AG04450 (cell line): ENCODE data around the gene BTBD9. TPM values are rescaled to one million over a fixed set of nuclear protein-coding genes. Genes with fewer than 3 reads are reported as not detected.

Source experiments
- CTCF ChIA-PET: fragments of 300-600, 350-600 bp; formaldehyde crosslinking; extraction: SDS; loops from one replicate; lab custom pipeline; 2022; ENCODE audit warnings: antibody characterized with exemption, inconsistent platforms; lab: Charles Lee
- POLR2A ChIA-PET: fragments of 350-600 bp; formaldehyde crosslinking; extraction: SDS; loops from one replicate; lab custom pipeline; 2021; ENCODE audit warnings: antibody characterized with exemption, inconsistent platforms; lab: Yijun Ruan, JAX
- DNase-seq: peaks from one replicate; pipeline ENCODE4 v3.0.0-alpha.2; 2011; ENCODE audit warnings: low read depth, low spot score
- H3K27ac ChIP-seq: one replicate; pipeline ENCODE4 v1.5.1; 2012; ENCODE audit warnings: low read depth, low read length, control low read depth
- H3K27me3 ChIP-seq: one replicate; pipeline ENCODE4 v1.6.0; 2012; ENCODE audit warnings: low read length; ENCODE audit not compliant: control insufficient read depth, insufficient read depth
- H3K4me3 ChIP-seq: 2 replicates; pipeline ENCODE4 v1.5.1; 2011; ENCODE audit warnings: mild to moderate bottlenecking, low read depth, low read length, control low read depth
- H3K9me3 ChIP-seq: 2 replicates; pipeline ENCODE4 v1.5.1; 2012; ENCODE audit warnings: low read length; ENCODE audit not compliant: control insufficient read depth, insufficient read depth
- polyA plus RNA-seq: library from polyadenylated mRNA; depleted of rRNA; stranded (reverse); fragments of >200 nt; gene quantifications from 2 replicates; pipeline ENCODE4 v1.2.3, GENCODE V29; 2011
- TF ChIP-seq, protein P1 (sequence below): IDR thresholded peaks from 2 replicates; pipeline ENCODE4 v1.5.1; 2011; ENCODE audit warnings: low read depth, low read length, control low read depth, inconsistent platforms

The BTBD9 gene
- polyA plus RNA-seq, 1 experiment: 7.2 TPM

DNA sequence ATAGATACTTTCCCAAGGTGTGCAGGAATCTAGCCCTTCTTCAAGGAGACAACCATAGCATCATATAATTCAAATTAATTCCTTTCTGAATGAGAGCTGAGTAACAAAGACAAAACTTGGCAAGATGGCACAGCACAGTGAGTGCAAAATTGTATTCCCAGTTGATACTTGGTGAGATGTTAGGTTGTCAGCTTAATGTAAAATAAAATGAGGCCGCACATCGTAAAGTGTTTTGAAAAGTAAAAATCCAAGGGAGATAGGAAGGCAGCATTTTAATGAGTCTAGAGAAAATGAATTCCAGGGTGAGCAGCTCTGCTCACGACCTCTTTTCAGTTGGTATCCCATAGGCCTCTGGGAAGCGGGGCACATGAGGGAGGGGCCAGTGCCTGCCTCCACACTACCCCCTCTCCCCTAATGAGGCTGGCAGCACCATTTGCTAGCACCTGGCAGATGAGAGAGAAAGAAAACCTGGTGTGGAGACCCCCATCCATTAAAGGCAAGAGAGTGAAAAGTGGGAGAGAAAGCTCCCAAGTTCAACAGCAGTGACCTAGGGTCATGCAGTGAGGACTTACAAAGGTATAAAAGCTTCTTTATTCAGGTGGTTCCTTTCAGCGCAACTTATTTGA is 158.4 kb downstream of the BTBD9 start:
- ChIA-PET POLR2A (no interaction called here), CTCF (interaction anchor here (1.4 to 3.4 kb wide), 3 partner anchors 13 to 447 kb away, joined by 4 to 22 read pairs (median 5); no protein-coding TSS in a partner anchor)
- Histone ChIP-seq H3K9me3 (peaks cover 3% of the 10 kb centered on the region; the same call in 1 of the 2 replicates), H3K27ac (no peak overlapping the region), H3K4me3 (no peak overlapping the region), H3K27me3 (no peaks in the 10 kb centered on the region)
- TF ChIP-seq, protein P1, sequence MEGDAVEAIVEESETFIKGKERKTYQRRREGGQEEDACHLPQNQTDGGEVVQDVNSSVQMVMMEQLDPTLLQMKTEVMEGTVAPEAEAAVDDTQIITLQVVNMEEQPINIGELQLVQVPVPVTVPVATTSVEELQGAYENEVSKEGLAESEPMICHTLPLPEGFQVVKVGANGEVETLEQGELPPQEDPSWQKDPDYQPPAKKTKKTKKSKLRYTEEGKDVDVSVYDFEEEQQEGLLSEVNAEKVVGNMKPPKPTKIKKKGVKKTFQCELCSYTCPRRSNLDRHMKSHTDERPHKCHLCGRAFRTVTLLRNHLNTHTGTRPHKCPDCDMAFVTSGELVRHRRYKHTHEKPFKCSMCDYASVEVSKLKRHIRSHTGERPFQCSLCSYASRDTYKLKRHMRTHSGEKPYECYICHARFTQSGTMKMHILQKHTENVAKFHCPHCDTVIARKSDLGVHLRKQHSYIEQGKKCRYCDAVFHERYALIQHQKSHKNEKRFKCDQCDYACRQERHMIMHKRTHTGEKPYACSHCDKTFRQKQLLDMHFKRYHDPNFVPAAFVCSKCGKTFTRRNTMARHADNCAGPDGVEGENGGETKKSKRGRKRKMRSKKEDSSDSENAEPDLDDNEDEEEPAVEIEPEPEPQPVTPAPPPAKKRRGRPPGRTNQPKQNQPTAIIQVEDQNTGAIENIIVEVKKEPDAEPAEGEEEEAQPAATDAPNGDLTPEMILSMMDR: no peak
- no peak for DNase-seq

DNA sequence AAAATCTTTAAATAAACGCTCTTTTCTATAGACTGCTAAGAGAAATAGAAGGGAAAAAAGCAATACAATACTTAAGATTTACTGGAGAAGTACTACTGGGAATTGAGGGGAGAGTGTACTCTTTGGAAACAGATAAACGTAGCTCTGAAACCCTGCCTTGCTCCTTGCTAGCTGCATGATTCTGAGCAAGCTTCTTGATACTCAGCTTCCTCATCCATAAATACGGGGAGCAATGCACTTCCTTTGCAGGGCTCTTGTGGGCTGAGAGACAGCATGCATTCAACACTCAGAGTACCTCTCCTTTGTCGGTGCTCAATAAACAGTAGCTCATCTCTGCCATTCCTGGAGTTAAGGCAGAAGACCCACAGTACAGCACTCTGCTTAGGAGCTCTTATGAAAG is 159.7 kb downstream of the BTBD9 start:
- ChIA-PET POLR2A (no interaction called here), CTCF (interaction anchor here (1.4 kb wide), 1 partner anchor 445 kb away, joined by 4 read pairs; no protein-coding TSS in a partner anchor)
- no peak overlapping the region for H3K4me3 ChIP-seq
- no peak overlapping the region for H3K27ac ChIP-seq
- TF ChIP-seq, protein P1: no peak
- no peaks in the 10 kb centered on the region for H3K27me3 ChIP-seq
- no peaks in the 10 kb centered on the region for H3K9me3 ChIP-seq
- DNase-seq: no peak

DNA sequence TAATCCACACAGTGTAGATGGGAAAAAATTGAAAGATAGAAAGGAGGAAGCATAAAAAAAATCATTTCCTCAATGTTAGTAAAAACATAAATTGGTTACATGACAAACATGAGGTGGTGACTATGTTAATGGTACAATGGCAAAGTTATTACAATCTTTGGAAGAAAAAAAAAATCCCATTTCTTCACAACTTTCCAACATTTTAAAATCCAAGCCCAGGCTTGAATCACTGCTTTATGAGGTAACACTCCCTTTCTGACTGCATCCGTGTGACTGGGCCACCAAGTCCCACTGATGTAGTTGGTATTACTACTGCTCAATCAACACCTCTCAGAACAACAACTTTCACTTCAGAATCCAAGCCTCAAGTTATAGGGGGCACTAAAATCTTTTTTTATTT is 160.4 kb downstream of the BTBD9 start:
- Histone ChIP-seq H3K27ac (no peak overlapping the region), H3K9me3 (no peaks in the 10 kb centered on the region), H3K4me3 (no peak overlapping the region), H3K27me3 (no peaks in the 10 kb centered on the region)
- POLR2A ChIA-PET: no interaction called here
- TF ChIP-seq, protein P1: no peak
- CTCF ChIA-PET: no interaction called here
- DNase-seq: no peak

DNA sequence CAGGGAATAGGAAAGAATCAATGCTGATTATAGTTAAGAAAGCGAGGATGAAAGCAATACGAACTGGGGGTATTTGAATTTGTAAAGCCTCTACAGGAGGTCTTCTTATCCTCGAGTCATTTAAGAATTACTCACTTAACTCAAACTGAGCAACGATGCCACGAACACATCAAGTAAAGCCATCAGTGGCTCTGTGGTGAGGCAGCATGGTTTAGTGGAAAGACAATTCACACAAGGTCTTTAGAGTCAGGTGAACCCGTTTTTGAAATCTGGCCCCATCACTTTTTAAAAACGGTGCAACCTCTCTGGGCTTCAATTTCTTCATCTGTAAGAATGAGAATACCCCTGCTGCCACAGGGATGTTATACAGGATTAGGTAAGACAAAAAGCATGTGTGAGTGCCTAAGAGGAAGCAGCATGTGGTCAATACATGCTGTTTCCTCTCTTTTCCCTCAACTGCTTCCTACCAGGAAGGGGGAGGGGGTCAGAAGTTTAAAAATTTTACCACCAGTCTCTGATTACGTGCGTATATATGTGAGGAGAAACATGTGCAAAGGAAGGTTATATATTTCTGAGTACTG is 162.0 kb downstream of the BTBD9 start:
- H3K27ac ChIP-seq: no peak overlapping the region
- ChIA-PET POLR2A (no interaction called here), CTCF (interaction anchor here (1.0 kb wide), 1 partner anchor 16 kb away, joined by 6 read pairs; no protein-coding TSS in a partner anchor)
- TF ChIP-seq, protein P1: no peak
- no peak overlapping the region for H3K4me3 ChIP-seq
- DNase-seq: no peak
- no peaks in the 10 kb centered on the region for H3K27me3 ChIP-seq
- no peaks in the 10 kb centered on the region for H3K9me3 ChIP-seq

DNA sequence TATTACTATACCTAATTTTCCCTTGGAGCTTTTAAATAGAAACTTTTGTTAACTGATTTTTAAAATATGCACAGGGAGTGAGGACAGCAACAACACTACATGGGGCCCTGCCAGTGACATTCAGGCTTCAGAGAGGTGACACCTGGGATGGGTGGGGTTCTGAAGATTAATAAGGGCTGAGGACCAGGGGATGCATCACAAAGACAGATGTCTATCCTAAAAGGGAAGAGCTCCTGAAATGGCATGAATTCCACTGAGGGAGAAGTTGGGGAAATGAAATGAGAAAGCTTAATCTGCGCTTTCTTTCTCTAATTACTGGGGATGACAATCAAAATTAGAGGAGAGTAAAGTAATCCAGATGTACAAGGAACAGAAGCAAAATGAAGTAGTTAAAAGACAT is 162.8 kb downstream of the BTBD9 start:
- no peaks in the 10 kb centered on the region for H3K9me3 ChIP-seq
- H3K4me3 ChIP-seq: no peak overlapping the region
- ChIA-PET POLR2A (no interaction called here), CTCF (interaction anchor here (0.6 to 1.3 kb wide), 2 partner anchors 17 to 668 kb away, joined by 3 to 8 read pairs; no protein-coding TSS in a partner anchor)
- H3K27me3 ChIP-seq: no peaks in the 10 kb centered on the region
- TF ChIP-seq, protein P1: no peak
- H3K27ac ChIP-seq: no peak overlapping the region
- DNase-seq: no peak
